ENCODE results near the gene NOTO. TPM values are rescaled to one million over a fixed set of nuclear protein-coding genes. Genes with fewer than 3 reads are reported as not detected.

Gene NOTO
- total RNA-seq, 1 donor from 2014 or later: not detected

GRCh38 chr2:73215254-73215653 is 12.9 kb downstream of the NOTO start:
- no peaks in the 10 kb centered on the region for H3K27me3 ChIP-seq
- H3F3A ChIP-seq (ENCODE audit: low read depth): peaks cover 7% of the 10 kb centered on the region
- Mint-ChIP-seq H3K4me1 (peaks cover 27% of the 10 kb centered on the region), H3K4me3 (peak overlapping the region; percentile 95), H3K9me3 (no peaks in the 10 kb centered on the region), H3K27me3 (ENCODE audit: insufficient read depth, low read depth) (no peaks in the 10 kb centered on the region), H3K27ac (no peak overlapping the region), H3K36me3 (no peaks in the 10 kb centered on the region)
- H3K9me3 ChIP-seq (ENCODE audit: low read depth): no peaks in the 10 kb centered on the region
- H3K4me3 ChIP-seq: peak overlapping the region; percentile 68
- peaks cover 5% of the 10 kb centered on the region for H3K4me1 ChIP-seq
- H3K79me2 ChIP-seq (ENCODE audit: low read depth): peaks cover 47% of the 10 kb centered on the region
- H3K4me2 ChIP-seq: peak overlapping the region; percentile 82
- no peaks in the 10 kb centered on the region for H4K20me1 ChIP-seq (ENCODE audit: low read depth)
- H3K9ac ChIP-seq: no peak overlapping the region
- H3K27ac ChIP-seq: no peak overlapping the region
- no peak for DNase-seq (ENCODE audit: low spot score)
- no peaks in the 10 kb centered on the region for H3K36me3 ChIP-seq
- TF ChIP-seq EZH2 (IDR thresholded peaks at IDR 0.05): no peak
- no peak for TF ChIP-seq EZH2phosphoT487 (IDR thresholded peaks at IDR 0.05)
- no peak for TF ChIP-seq CTCF (IDR thresholded peaks at IDR 0.05)
- H2AFZ ChIP-seq (replicated peaks): no peak overlapping the region

GRCh38 chr2:73217160-73217559 is 14.8 kb downstream of the NOTO start:
- Histone ChIP-seq H4K20me1 (ENCODE audit: low read depth) (no peaks in the 10 kb centered on the region), H3K4me2 (no peak overlapping the region), H3K27ac (no peak overlapping the region), H3K9me3 (ENCODE audit: low read depth) (no peaks in the 10 kb centered on the region), H3K36me3 (no peaks in the 10 kb centered on the region), H3F3A (ENCODE audit: low read depth) (peaks cover 7% of the 10 kb centered on the region), H3K9ac (no peak overlapping the region), H3K4me1 (peaks cover 5% of the 10 kb centered on the region), H2AFZ (replicated peaks) (no peak overlapping the region), H3K4me3 (no peak overlapping the region), H3K79me2 (ENCODE audit: low read depth) (peaks cover 47% of the 10 kb centered on the region), H3K27me3 (no peaks in the 10 kb centered on the region)
- H3K4me3 Mint-ChIP-seq: no peak overlapping the region
- TF ChIP-seq CTCF (IDR thresholded peaks at IDR 0.05) (no peak), EZH2phosphoT487 (IDR thresholded peaks at IDR 0.05) (no peak), EZH2 (IDR thresholded peaks at IDR 0.05) (no peak)
- peaks cover 9% of the 10 kb centered on the region for H3K36me3 Mint-ChIP-seq
- no peak overlapping the region for H3K27ac Mint-ChIP-seq
- no peaks in the 10 kb centered on the region for H3K9me3 Mint-ChIP-seq
- no peak for DNase-seq (ENCODE audit: low spot score)
- peaks cover 26% of the 10 kb centered on the region for H3K4me1 Mint-ChIP-seq
- peaks cover 3% of the 10 kb centered on the region for H3K27me3 Mint-ChIP-seq (ENCODE audit: insufficient read depth, low read depth)

GRCh38 chr2:73217826-73218225 is 15.5 kb downstream of the NOTO start:
- Mint-ChIP-seq H3K27me3 (ENCODE audit: insufficient read depth, low read depth) (peaks cover 5% of the 10 kb centered on the region), H3K4me1 (peaks cover 23% of the 10 kb centered on the region), H3K4me3 (no peak overlapping the region), H3K36me3 (peaks cover 10% of the 10 kb centered on the region), H3K27ac (no peak overlapping the region), H3K9me3 (no peaks in the 10 kb centered on the region)
- H3K4me2 ChIP-seq: no peak overlapping the region
- no peaks in the 10 kb centered on the region for H4K20me1 ChIP-seq (ENCODE audit: low read depth)
- H3K4me3 ChIP-seq: no peak overlapping the region
- DNase-seq (ENCODE audit: low spot score): no peak
- no peak overlapping the region for H3K27ac ChIP-seq
- H3K4me1 ChIP-seq: peaks cover 5% of the 10 kb centered on the region
- no peak overlapping the region for H2AFZ ChIP-seq (replicated peaks)
- H3F3A ChIP-seq (ENCODE audit: low read depth): peaks cover 7% of the 10 kb centered on the region
- H3K27me3 ChIP-seq: no peaks in the 10 kb centered on the region
- H3K9me3 ChIP-seq (ENCODE audit: low read depth): no peaks in the 10 kb centered on the region
- no peaks in the 10 kb centered on the region for H3K36me3 ChIP-seq
- H3K79me2 ChIP-seq (ENCODE audit: low read depth): peaks cover 47% of the 10 kb centered on the region
- TF ChIP-seq EZH2 (IDR thresholded peaks at IDR 0.05): no peak
- H3K9ac ChIP-seq: no peak overlapping the region

- DNase-seq (ENCODE audit: low spot score): no peak
- Mint-ChIP-seq H3K4me3 (no peak overlapping the region), H3K9me3 (no peaks in the 10 kb centered on the region), H3K4me1 (peaks cover 21% of the 10 kb centered on the region), H3K27me3 (ENCODE audit: insufficient read depth, low read depth) (peaks cover 5% of the 10 kb centered on the region), H3K27ac (no peak overlapping the region), H3K36me3 (peaks cover 10% of the 10 kb centered on the region)
- Histone ChIP-seq H3K27me3 (no peaks in the 10 kb centered on the region), H3K9me3 (ENCODE audit: low read depth) (no peaks in the 10 kb centered on the region), H3K79me2 (ENCODE audit: low read depth) (peaks cover 47% of the 10 kb centered on the region), H3K36me3 (no peaks in the 10 kb centered on the region), H3F3A (ENCODE audit: low read depth) (peaks cover 2% of the 10 kb centered on the region), H3K4me2 (no peak overlapping the region), H3K4me3 (no peak overlapping the region), H3K4me1 (peaks cover 5% of the 10 kb centered on the region), H2AFZ (replicated peaks) (no peak overlapping the region), H3K9ac (no peak overlapping the region), H4K20me1 (ENCODE audit: low read depth) (no peaks in the 10 kb centered on the region), H3K27ac (no peak overlapping the region)
- TF ChIP-seq EZH2 (IDR thresholded peaks at IDR 0.05): no peak
- no peak for TF ChIP-seq EZH2phosphoT487 (IDR thresholded peaks at IDR 0.05)
- TF ChIP-seq CTCF (IDR thresholded peaks at IDR 0.05): no peak
These were observed 15.9 kb downstream of the NOTO start for GRCh38 chr2:73218298-73218697.
